GM12865 (cell line): ENCODE measurements around the gene WNT3A.
A peak's percentile ranks its signal among the peaks of the same experiment; 100 is the strongest.
"Not testable (repeated sequence)": the region's sequence is repeated elsewhere in the genome, so short reads cannot be mapped to it uniquely, and the experiment has no call there.

Source experiments
- DNase-seq: peaks from one replicate; pipeline ENCODE4 v3.0.0; 2010; ENCODE audit warnings: low read depth
- H3K4me3 ChIP-seq: 2 replicates; pipeline ENCODE4 v1.5.1; 2011; ENCODE audit warnings: mild to moderate bottlenecking, low read depth, low read length, control low read depth
- CTCF ChIP-seq: IDR thresholded peaks from 2 replicates; pipeline ENCODE4 v1.5.1; 2011; ENCODE audit warnings: low read length, control low read depth, low read depth, inconsistent platforms; ENCODE audit not compliant: insufficient read depth; ENCODE audit errors: missing control alignments

WNT3A gene

GRCh38 chr1:227975583-227976283, 31.1 kb upstream of the WNT3A start:
- not testable (repeated sequence) for H3K4me3 ChIP-seq

GRCh38 chr1:227987181-227987580, 19.6 kb upstream of the WNT3A start:
- no peak for DNase-seq
- H3K4me3 ChIP-seq: no peak overlapping the region
- TF ChIP-seq CTCF: no peak

More at GRCh38 chr1:227975583-227976283, 31.1 kb upstream of the WNT3A start:
- not testable (repeated sequence) for DNase-seq

GRCh38 chr1:227994632-227995300, 12.0 kb upstream of the WNT3A start:
- TF ChIP-seq CTCF: no peak

GRCh38 chr1:227996187-227996950, 10.4 kb upstream of the WNT3A start:
- TF ChIP-seq CTCF: no peak
- no peak for DNase-seq
- H3K4me3 ChIP-seq: no peak overlapping the region

More at GRCh38 chr1:227994632-227995300, 12.0 kb upstream of the WNT3A start:
- no peak overlapping the region for H3K4me3 ChIP-seq
- DNase-seq: no peak

GRCh38 chr1:227998374-227999055, 8.3 kb upstream of the WNT3A start:
- no peak for TF ChIP-seq CTCF
- H3K4me3 ChIP-seq: no peak overlapping the region
- DNase-seq: no peak

GRCh38 chr1:227999056-227999930, 7.5 kb upstream of the WNT3A start:
- no peak overlapping the region for H3K4me3 ChIP-seq
- TF ChIP-seq CTCF: peak; percentile 86
- DNase-seq: peak; percentile 79
